ENCODE measurements around the gene KCNN2.

DNA sequence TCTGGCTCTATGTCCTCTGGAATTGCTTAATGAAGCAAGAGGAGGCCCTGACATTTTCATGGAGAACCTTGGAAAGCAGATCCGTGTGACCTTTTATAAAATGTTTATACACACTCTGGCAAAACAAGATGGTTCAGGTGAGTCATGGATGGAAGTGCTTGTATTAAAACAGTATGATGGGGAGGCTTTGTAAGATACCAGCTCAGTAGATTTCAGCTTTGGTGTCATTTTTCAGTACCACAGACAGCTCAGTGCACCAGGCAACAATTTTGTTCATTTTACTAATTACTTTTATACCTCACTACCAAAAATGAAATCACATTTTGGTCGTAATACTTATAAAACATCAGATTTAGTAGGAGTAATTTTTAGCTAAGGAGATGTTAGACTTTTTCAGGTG, 5.2 kb downstream of the KCNN2 start:
- TF ChIP-seq, protein P1, sequence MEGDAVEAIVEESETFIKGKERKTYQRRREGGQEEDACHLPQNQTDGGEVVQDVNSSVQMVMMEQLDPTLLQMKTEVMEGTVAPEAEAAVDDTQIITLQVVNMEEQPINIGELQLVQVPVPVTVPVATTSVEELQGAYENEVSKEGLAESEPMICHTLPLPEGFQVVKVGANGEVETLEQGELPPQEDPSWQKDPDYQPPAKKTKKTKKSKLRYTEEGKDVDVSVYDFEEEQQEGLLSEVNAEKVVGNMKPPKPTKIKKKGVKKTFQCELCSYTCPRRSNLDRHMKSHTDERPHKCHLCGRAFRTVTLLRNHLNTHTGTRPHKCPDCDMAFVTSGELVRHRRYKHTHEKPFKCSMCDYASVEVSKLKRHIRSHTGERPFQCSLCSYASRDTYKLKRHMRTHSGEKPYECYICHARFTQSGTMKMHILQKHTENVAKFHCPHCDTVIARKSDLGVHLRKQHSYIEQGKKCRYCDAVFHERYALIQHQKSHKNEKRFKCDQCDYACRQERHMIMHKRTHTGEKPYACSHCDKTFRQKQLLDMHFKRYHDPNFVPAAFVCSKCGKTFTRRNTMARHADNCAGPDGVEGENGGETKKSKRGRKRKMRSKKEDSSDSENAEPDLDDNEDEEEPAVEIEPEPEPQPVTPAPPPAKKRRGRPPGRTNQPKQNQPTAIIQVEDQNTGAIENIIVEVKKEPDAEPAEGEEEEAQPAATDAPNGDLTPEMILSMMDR (conservative IDR thresholded peaks at IDR 0.05; ENCODE audit: low read depth, low read length): no peak
- TF ChIP-seq EZH2 (IDR thresholded peaks at IDR 0.05; ENCODE audit: borderline replicate concordance, low read depth, low read length, poor library complexity, severe bottlenecking): no peak
